Ishikawa (cell line): Measurements from ENCODE around the gene AGAP1.

Experiments used
- CEBPB ChIP-seq: IDR thresholded peaks from 2 replicates; pipeline ENCODE4 v1.6.1; 2012
- CREB1 ChIP-seq: IDR thresholded peaks from 2 replicates; pipeline ENCODE4 v1.6.1; 2012; ENCODE audit warnings: low read depth
- EGR1 ChIP-seq: IDR thresholded peaks from 2 replicates; pipeline ENCODE4 v1.6.1; 2012
- EP300 ChIP-seq: IDR thresholded peaks from 2 replicates; pipeline ENCODE4 v1.6.1; 2012; ENCODE audit warnings: borderline replicate concordance
- FOXM1 ChIP-seq: IDR thresholded peaks from 2 replicates; pipeline ENCODE4 v1.6.1; 2012; ENCODE audit warnings: low read depth, borderline replicate concordance
- NFIC ChIP-seq: IDR thresholded peaks from 2 replicates; pipeline ENCODE4 v1.6.1; 2012
- RAD21 ChIP-seq: IDR thresholded peaks from 2 replicates; pipeline ENCODE4 v1.6.1; 2012; ENCODE audit warnings: low read depth
- REST ChIP-seq: IDR thresholded peaks from 2 replicates; pipeline ENCODE4 v1.6.1; 2012; ENCODE audit warnings: low read depth, mild to moderate bottlenecking
- TAF1 ChIP-seq: IDR thresholded peaks from 2 replicates; pipeline ENCODE4 v1.6.1; 2012; ENCODE audit warnings: low read depth, mild to moderate bottlenecking
- TCF12 ChIP-seq: IDR thresholded peaks from 2 replicates; pipeline ENCODE4 v1.6.1; 2012; ENCODE audit warnings: low read depth
- TEAD4 ChIP-seq: IDR thresholded peaks from 2 replicates; pipeline ENCODE4 v1.6.1; 2012
- USF1 ChIP-seq: IDR thresholded peaks from 2 replicates; pipeline ENCODE4 v1.6.1; 2012
- YY1 ChIP-seq: IDR thresholded peaks from 2 replicates; pipeline ENCODE4 v1.6.1; 2012; ENCODE audit warnings: low read depth
- ZBTB7A ChIP-seq: IDR thresholded peaks from 2 replicates; pipeline ENCODE4 v1.6.1; 2012; ENCODE audit warnings: low read depth
- TF ChIP-seq, protein P1 (sequence below): IDR thresholded peaks from 2 replicates; pipeline ENCODE4 v1.6.1; 2012

AGAP1 gene

DNA sequence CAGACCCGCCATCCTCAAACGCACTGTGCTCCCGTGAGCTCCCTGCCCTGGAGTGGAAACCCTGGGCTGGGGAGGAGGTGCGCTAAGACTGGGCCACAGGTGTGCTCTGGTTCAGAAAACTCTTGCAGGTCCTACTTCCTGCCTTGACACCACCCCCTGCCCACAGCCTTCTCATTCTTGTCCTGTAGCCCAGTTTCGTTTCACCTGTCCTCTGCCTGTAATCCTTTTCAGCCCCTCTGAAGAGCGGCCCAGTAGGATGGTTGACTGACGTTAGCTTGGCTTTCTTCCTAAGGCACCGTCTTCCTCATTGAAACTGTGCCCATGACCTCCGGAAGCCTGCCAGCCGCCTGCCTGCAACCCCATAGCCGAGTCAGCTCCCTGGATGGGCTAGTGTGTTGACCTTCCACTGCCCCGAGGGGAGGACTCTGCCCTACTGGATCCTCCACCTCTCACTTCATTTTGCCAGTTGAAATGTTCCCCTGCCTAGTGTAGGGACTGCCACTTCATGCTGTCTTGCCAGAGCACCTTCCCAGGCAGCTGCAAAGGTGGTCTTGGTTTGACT, 116.9 kb downstream of the AGAP1 start:
- TF ChIP-seq USF1: no peak

- TF ChIP-seq NFIC (no peak), RAD21 (no peak), USF1 (no peak), TEAD4 (no peak), EP300 (no peak), CEBPB (no peak), REST (no peak), TAF1 (no peak), FOXM1 (no peak), EGR1 (no peak), YY1 (no peak), CREB1 (no peak)
- TF ChIP-seq, protein P1, sequence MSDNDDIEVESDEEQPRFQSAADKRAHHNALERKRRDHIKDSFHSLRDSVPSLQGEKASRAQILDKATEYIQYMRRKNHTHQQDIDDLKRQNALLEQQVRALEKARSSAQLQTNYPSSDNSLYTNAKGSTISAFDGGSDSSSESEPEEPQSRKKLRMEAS: no peak
These were observed 117.5 kb downstream of the AGAP1 start for GRCh38 chr2:235611349-235611748.

DNA sequence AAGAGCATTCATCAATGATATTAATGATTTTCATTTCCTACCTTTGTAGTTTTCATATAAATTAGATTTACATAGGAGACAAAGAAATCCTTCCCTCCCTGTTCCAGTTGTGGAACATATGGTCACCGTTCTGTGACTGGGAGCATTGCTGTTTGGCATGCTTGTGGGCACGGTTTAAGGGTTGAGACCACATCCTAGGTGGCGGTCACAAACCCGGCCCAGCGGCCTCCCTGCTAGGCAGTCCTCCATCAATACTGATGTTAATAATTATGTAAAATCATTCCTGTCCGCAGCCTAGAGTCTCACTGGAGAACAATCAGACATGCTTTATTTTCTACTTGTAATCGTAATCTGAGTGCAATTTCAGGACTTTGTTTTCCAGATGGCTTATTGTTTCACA, 117.9 kb downstream of the AGAP1 start:
- TF ChIP-seq USF1: no peak
- TF ChIP-seq, protein P1: no peak
- TF ChIP-seq TCF12: no peak
- TF ChIP-seq FOXM1: no peak
- no peak for TF ChIP-seq EP300
- no peak for TF ChIP-seq TEAD4
- TF ChIP-seq CEBPB: no peak
- TF ChIP-seq NFIC: no peak
- no peak for TF ChIP-seq YY1
- no peak for TF ChIP-seq TAF1
- TF ChIP-seq RAD21: no peak
- TF ChIP-seq CREB1: no peak
- TF ChIP-seq EGR1: no peak

GRCh38 chr2:235612181-235612950, 118.5 kb downstream of the AGAP1 start:
- TF ChIP-seq NFIC (no peak), RAD21 (no peak), CEBPB (no peak), ZBTB7A (no peak), YY1 (no peak)
- TF ChIP-seq, protein P1: no peak

DNA sequence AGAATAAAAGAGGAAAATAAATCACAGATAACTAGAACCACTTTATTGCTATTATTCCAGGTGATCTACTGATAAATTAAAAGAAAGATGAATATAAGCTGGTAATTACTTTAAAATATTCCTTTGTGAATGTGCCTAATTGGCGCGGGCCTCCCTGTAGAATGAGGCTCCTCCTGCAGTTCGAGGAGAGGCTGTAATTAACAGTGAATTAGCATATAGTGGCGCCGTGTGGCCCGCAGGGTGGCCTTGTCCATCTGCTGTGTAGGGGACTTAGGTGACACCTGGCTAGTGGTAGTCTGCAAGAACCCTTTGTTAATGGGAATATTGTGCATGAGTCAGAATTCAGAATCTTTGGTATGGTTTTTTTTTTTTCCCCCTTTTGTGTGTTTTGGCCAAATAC, 119.8 kb downstream of the AGAP1 start:
- TF ChIP-seq FOXM1: no peak
- no peak for TF ChIP-seq RAD21
- TF ChIP-seq EGR1: no peak

DNA sequence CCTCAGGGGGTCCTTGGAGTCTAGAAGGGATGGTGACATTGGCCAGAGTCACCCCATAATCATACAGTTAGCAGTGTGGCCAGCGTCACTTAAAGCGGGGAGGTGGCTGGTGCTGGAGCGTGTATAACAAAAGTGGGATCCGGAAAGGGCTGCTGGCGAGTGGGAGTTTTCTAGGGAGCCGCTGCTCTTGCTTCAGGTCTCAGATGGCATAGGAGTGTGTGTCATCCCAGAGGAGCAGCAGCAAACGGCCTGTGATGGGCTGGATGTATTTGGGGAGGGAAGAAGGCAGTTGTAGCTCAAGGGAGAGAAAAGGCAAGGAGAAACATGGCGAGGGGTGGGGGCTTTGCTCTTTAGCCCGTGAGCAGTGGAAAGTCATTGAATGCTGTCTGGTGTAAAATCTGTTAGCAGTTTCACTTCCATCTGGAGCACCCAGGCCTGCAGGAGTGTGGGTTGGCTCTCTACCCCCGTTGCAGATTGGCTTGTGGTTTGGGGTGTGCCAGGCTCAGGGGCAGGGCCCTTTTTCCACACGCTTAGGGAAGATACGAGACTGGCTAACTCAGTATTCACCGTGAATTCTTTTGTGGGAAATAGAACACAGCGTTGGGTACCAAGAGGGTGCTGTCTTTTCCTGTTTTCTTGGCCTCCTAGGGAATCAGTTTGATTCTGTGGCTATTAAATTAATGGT, 120.5 kb downstream of the AGAP1 start:
- TF ChIP-seq USF1: no peak
